Stimulated activated naive B cell treated with anti-CD40 and anti-IgM and Interleukin-4, amounts not matched to agents 10 μg/mL and 1 μg/mL and 100 μg/mL, for 72 hours (primary cell): ENCODE data around the gene PDE6A.

Experiments used
- ATAC-seq, 2 donors: fragments of 150-1000 bp; cut with Tn5 transposase; replicated peaks; 2 replicates each; pipeline ENCODE4 v1.10.0; 2021; ENCODE audit warnings: moderate library complexity in 1 of 2
- DNase-seq: peaks from one replicate; pipeline ENCODE4 v3.0.0; 2021
- H3K27ac Mint-ChIP-seq: one replicate; pipeline ENCODE4 v1.8.0; 2022; ENCODE audit warnings: mild to moderate bottlenecking, mixed read lengths
- H3K27me3 Mint-ChIP-seq, 2 donors: one replicate each; pipeline ENCODE4 v1.8.0; 2022; ENCODE audit warnings: mixed read lengths in 2 of 2
- H3K36me3 Mint-ChIP-seq, 2 donors: one replicate each; pipeline ENCODE4 v1.8.0; 2022; ENCODE audit warnings: mixed read lengths in 2 of 2, mild to moderate bottlenecking in 1 of 2
- H3K4me1 Mint-ChIP-seq, 2 donors: one replicate each; pipeline ENCODE4 v1.8.0; 2022; ENCODE audit warnings: mixed read lengths in 2 of 2, mild to moderate bottlenecking in 1 of 2
- H3K4me3 Mint-ChIP-seq, 2 donors: one replicate each; pipeline ENCODE4 v1.8.0; 2022; ENCODE audit warnings: mild to moderate bottlenecking in 2 of 2, mixed read lengths in 2 of 2, moderate library complexity in 1 of 2
- H3K9me3 Mint-ChIP-seq, 2 donors: one replicate each; pipeline ENCODE4 v1.8.0; 2022; ENCODE audit warnings: mixed read lengths in 2 of 2, mild to moderate bottlenecking in 1 of 2

The PDE6A gene

DNA sequence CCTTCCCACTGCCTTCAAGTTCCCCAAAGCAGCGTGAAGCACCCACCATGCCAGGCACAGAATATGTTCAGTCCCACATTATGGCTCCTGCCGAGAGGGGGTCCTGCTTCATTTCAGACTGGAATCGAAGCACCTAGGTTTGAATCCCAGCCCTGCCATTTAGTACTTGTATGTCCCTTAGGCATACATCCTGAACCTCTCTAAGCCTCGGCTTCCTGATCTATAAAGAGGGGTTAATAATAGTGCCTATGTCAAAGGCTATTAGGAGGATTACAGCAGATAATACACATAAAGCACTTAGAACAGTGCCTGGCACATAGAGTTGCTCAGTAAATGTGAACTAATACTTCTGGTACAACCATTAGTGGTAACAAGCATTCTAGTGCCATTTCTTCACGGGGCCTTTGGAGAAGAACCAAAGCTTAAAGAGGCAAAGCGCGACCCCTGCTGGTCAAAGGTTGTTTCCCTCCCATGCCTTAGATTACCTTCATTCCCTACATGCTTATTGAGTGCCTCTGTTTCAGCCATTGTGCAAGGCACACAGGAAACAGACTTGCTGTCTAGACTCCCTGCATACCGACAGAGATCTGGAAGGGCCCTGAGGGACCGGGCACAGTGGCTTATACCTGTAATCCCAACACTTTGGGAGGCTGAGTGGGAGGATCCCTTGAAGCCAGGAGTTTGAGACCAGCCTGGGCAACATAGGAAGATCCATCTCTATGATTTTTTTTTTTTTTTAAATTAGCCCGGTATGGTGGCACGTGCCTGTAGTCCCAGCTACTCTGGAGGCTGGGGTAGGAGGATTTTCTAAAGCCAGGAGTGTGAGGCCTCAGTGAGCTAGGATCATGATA, 116.2 kb downstream of the PDE6A start:
- Mint-ChIP-seq H3K4me3 (no peak overlapping the region), H3K4me1 (peaks cover 9 to 21% of the 10 kb centered on the region in 2 donors), H3K27me3 (no peaks in the 10 kb centered on the region), H3K9me3 (no peaks in the 10 kb centered on the region), H3K36me3 (peaks cover 18 to 32% of the 10 kb centered on the region in 2 donors), H3K27ac (no peak overlapping the region)
- peak; percentile 59 for DNase-seq
- peak; percentile 69 to 78 for ATAC-seq

GRCh38 chr5:149827546-149827945, 117.0 kb downstream of the PDE6A start:
- H3K27ac Mint-ChIP-seq, result no peak overlapping the region
- DNase-seq (no peak), ATAC-seq (no peak)
- no peaks in the 10 kb centered on the region for H3K9me3 Mint-ChIP-seq
- no peaks in the 10 kb centered on the region for H3K27me3 Mint-ChIP-seq
- H3K4me3 Mint-ChIP-seq, result no peak overlapping the region
- peaks cover 8 to 21% of the 10 kb centered on the region in 2 donors for H3K4me1 Mint-ChIP-seq
- H3K36me3 Mint-ChIP-seq, result peaks cover 14 to 28% of the 10 kb centered on the region in 2 donors

DNA sequence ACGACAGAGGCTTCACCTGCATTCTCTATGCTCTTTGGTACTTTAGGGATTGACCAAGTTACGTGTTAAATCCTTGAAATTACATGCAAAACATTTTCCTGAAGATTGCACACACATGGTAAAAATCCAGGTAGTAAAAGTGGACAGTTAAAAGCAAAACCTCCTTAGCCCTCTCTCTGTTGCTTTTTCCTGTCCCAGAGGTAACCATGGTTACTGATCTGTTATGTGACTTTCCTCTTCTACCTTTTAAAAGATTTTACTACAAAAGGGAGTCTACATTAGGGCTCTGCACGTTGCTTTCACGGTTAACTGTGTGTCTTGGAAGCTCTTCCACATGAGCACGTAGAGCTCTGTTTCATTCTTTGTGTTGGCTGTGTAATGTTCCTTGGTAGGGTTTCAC, 117.5 kb downstream of the PDE6A start:
- Mint-ChIP-seq H3K27me3 (no peaks in the 10 kb centered on the region), H3K36me3 (peaks cover 16 to 33% of the 10 kb centered on the region in 2 donors), H3K4me3 (no peak overlapping the region), H3K27ac (no peak overlapping the region), H3K4me1 (peaks cover 12 to 25% of the 10 kb centered on the region in 2 donors), H3K9me3 (no peaks in the 10 kb centered on the region)
- no peak for DNase-seq
- ATAC-seq, result no peak

GRCh38 chr5:149826574-149826973, 118.0 kb downstream of the PDE6A start:
- Mint-ChIP-seq H3K27me3 (no peaks in the 10 kb centered on the region), H3K4me3 (no peak overlapping the region), H3K9me3 (no peaks in the 10 kb centered on the region), H3K36me3 (peaks cover 16 to 34% of the 10 kb centered on the region in 2 donors), H3K27ac (no peak overlapping the region), H3K4me1 (peaks cover 11 to 21% of the 10 kb centered on the region in 2 donors)
- ATAC-seq (no peak), DNase-seq (no peak)

- DNase-seq (no peak), ATAC-seq (no peak)
- Mint-ChIP-seq H3K36me3 (peaks cover 16 to 32% of the 10 kb centered on the region in 2 donors), H3K4me1 (peaks cover 6 to 12% of the 10 kb centered on the region in 2 donors), H3K27me3 (no peaks in the 10 kb centered on the region), H3K9me3 (no peaks in the 10 kb centered on the region), H3K4me3 (no peak overlapping the region), H3K27ac (no peak overlapping the region)
Observed at GRCh38 chr5:149824846-149825245, 119.7 kb downstream of the PDE6A start.

DNA sequence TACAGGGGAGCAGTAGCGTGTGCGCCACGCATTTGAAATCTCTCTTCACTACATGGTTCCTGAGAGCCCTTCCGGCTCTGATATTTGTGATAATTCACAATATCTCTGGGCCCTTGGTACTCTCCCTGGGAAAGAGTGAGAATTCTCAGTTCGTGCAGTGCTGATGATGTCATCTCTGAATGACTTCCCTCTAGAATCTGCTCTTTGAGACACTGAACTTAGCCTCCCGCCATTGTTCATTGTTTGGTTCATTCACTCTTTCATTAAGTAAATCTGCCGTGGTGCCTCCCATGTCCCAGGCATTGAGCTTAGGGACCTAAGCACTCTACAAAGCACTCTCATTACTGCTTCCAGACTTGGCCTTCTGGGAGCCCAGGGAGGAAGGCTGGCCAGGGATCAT, 120.5 kb downstream of the PDE6A start:
- H3K36me3 Mint-ChIP-seq, result peaks cover 16 to 29% of the 10 kb centered on the region in 2 donors
- H3K27ac Mint-ChIP-seq, result no peak overlapping the region
- H3K27me3 Mint-ChIP-seq, result no peaks in the 10 kb centered on the region
- peaks cover 6 to 12% of the 10 kb centered on the region in 2 donors for H3K4me1 Mint-ChIP-seq
- DNase-seq (no peak), ATAC-seq (no peak)
- no peaks in the 10 kb centered on the region for H3K9me3 Mint-ChIP-seq
- no peak overlapping the region for H3K4me3 Mint-ChIP-seq

DNA sequence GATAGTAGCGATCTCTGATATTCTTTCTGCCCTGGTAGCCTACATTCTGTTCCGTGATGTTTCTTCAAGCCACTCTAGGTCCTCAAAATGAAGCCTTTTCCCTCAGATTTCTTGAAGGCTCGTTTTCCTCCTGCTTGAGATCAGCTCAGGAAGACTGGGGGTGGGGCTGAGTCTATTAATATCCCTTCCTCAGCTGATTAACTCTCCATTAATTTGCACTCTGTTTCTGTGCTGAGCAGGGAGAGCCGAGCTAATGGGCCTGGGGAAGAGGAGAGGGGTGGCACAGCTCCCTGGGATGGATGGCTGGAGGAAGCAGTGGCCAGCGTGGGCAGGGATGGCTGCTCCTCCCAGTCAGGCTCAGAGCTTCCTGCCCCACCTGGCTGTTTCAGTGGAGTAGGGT, 121.2 kb downstream of the PDE6A start:
- DNase-seq (no peak), ATAC-seq (no peak)
- Mint-ChIP-seq H3K27me3 (no peaks in the 10 kb centered on the region), H3K4me1 (peaks cover 4 to 8% of the 10 kb centered on the region in 2 donors), H3K27ac (no peak overlapping the region), H3K36me3 (peaks cover 16 to 27% of the 10 kb centered on the region in 2 donors), H3K4me3 (no peak overlapping the region), H3K9me3 (no peaks in the 10 kb centered on the region)

DNA sequence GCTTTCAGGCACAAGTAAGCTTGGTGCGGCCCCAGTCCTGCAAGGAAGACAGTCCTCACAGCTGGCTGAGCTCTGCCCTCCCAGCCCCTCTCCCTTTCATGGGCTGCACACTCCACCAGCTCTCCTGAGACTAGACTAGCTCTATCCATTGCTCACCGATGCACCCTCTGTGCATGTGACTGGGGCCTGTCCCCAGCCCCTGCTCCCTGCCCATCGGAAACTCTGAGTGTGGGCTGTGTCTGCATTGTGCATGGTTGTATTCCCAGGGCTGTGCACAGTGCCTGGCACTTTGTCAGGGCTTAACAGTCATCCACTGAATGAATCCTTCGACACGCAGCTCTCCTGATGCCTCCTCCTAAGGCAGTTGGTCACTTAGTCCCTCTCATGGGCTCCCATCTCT, 122.3 kb downstream of the PDE6A start:
- Mint-ChIP-seq H3K27me3 (no peaks in the 10 kb centered on the region), H3K27ac (no peak overlapping the region), H3K36me3 (peaks cover 14 to 24% of the 10 kb centered on the region in 2 donors), H3K4me1 (peaks cover 4 to 6% of the 10 kb centered on the region in 2 donors), H3K4me3 (no peak overlapping the region), H3K9me3 (no peaks in the 10 kb centered on the region)
- DNase-seq, result no peak
- ATAC-seq, result peak in 1 of 2 donors; percentile 57

- Mint-ChIP-seq H3K27ac (no peak overlapping the region), H3K9me3 (no peaks in the 10 kb centered on the region)
- ATAC-seq, result no peak
Observed at GRCh38 chr5:149820536-149821510, 123.8 kb downstream of the PDE6A start.

GRCh38 chr5:149820012-149820411, 124.6 kb downstream of the PDE6A start:
- Mint-ChIP-seq H3K9me3 (no peaks in the 10 kb centered on the region), H3K36me3 (peaks cover 7 to 21% of the 10 kb centered on the region in 2 donors), H3K4me1 (peaks cover 4 to 6% of the 10 kb centered on the region in 2 donors), H3K4me3 (no peak overlapping the region), H3K27me3 (no peaks in the 10 kb centered on the region), H3K27ac (no peak overlapping the region)
- no peak for DNase-seq
- no peak for ATAC-seq

More at GRCh38 chr5:149820536-149821510, 123.8 kb downstream of the PDE6A start:
- H3K36me3 Mint-ChIP-seq, result peaks cover 11 to 25% of the 10 kb centered on the region in 2 donors
- DNase-seq, result no peak
- no peaks in the 10 kb centered on the region for H3K27me3 Mint-ChIP-seq
- H3K4me1 Mint-ChIP-seq, result peaks cover 4 to 6% of the 10 kb centered on the region in 2 donors
- H3K4me3 Mint-ChIP-seq, result no peak overlapping the region

DNA sequence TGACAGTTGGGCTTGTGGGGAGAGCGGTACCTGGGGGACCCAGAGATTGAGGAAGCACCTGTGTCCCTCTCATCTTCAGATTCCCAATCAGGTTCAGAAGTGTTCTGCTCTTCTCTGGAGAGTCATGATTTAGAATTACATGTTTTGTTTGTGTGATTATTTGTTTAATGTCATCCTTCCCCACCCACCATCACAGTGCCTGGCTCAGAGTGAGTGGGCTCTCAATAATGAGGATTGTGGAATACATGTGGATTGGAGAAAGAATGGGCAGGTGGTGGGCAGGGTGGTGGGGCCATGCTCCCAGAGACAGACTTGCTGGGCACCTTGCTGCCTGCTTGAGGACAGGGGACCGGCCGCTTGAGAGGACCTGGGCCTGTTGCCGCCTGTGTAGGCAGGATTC, 126.5 kb downstream of the PDE6A start:
- Mint-ChIP-seq H3K4me1 (peaks cover 4 to 6% of the 10 kb centered on the region in 2 donors), H3K9me3 (no peaks in the 10 kb centered on the region), H3K27ac (no peak overlapping the region), H3K4me3 (no peak overlapping the region), H3K27me3 (no peaks in the 10 kb centered on the region), H3K36me3 (peaks cover 9 to 21% of the 10 kb centered on the region in 2 donors)
- DNase-seq (no peak), ATAC-seq (no peak)

GRCh38 chr5:149817539-149818060, 127.0 kb downstream of the PDE6A start:
- Mint-ChIP-seq H3K27me3 (no peaks in the 10 kb centered on the region), H3K4me1 (peaks cover 4 to 6% of the 10 kb centered on the region in 2 donors), H3K27ac (no peak overlapping the region), H3K4me3 (no peak overlapping the region), H3K36me3 (peaks cover 13 to 21% of the 10 kb centered on the region in 2 donors), H3K9me3 (no peaks in the 10 kb centered on the region)
- DNase-seq (no peak), ATAC-seq (no peak)

DNA sequence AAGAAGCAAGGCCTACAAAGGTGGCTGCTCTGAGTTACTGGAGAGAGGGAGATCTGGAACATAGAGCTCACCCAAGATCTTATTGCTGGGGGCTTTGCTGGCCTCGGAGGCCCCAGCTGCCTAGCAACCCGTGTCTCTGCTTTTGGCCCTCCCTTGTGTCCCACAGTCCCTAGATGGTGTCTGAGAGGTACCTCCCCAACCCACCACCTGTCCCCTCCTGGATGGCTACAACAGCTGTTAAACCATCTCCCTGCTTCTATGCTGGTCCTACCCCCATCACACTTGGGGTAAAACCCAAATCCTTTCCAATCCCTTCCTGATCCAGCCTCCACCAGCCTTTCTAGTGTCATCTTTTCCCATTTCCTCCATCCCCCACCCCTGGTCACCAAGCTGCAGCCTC, 127.9 kb downstream of the PDE6A start:
- H3K27me3 Mint-ChIP-seq, result no peaks in the 10 kb centered on the region
- no peaks in the 10 kb centered on the region for H3K9me3 Mint-ChIP-seq
- peaks cover 12 to 15% of the 10 kb centered on the region in 2 donors for H3K36me3 Mint-ChIP-seq
- no peak overlapping the region for H3K27ac Mint-ChIP-seq
- no peak overlapping the region for H3K4me3 Mint-ChIP-seq
- no peak for DNase-seq
- no peaks in the 10 kb centered on the region for H3K4me1 Mint-ChIP-seq
- no peak for ATAC-seq

DNA sequence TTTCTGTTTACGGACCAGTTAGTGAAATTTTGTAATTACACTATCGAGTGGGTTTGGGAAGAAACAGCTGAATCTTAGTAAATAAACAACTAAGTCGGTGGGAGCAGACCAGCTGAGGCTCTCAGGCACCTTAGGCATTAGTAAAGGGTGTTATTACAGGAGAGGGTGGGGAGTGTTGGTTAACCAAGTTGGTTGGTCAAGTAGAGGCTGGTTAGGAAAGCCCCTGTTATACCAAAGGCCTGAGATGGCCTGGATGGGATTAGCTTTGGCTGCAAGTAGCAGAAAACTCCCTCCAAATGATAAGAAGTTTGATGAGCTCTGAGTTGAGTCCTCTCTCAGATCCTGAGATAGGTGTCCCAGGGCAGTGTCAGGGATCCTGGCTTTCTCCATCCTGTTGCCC, 133.1 kb downstream of the PDE6A start:
- no peak for DNase-seq
- Mint-ChIP-seq H3K27ac (no peak overlapping the region), H3K9me3 (no peaks in the 10 kb centered on the region), H3K4me1 (peaks cover 2 to 13% of the 10 kb centered on the region in 2 donors), H3K27me3 (no peaks in the 10 kb centered on the region), H3K36me3 (peaks cover 4 to 9% of the 10 kb centered on the region in 2 donors), H3K4me3 (no peak overlapping the region)
- no peak for ATAC-seq
